ENCODE measurements around the gene AFF1. TPM values are rescaled to one million over a fixed set of nuclear protein-coding genes. Genes with fewer than 3 reads are reported as not detected.

Gene AFF1
- total RNA-seq, 1 experiment from 2014 or later, result 93.4 TPM

- CTCF ChIA-PET, result interaction anchor here (0.7 to 2.7 kb wide), 5 partner anchors 35 to 103 kb away, joined by 3 to 18 read pairs (median 4); partner anchors contain the start of gene AFF1
- peaks cover 81% of the 10 kb centered on the region for H3K4me1 Mint-ChIP-seq
Observed at GRCh38 chr4:87006426-87006675, 71.5 kb downstream of the AFF1 start.

GRCh38 chr4:87006676-87007527 is 72.1 kb downstream of the AFF1 start:
- H3K4me1 Mint-ChIP-seq, result peaks cover 81% of the 10 kb centered on the region
- H3K4me3 Mint-ChIP-seq, result peak overlapping the region; percentile 90
- CTCF ChIA-PET, result interaction anchor here (0.7 to 2.7 kb wide), 5 partner anchors 34 to 103 kb away, joined by 3 to 18 read pairs (median 4); partner anchors contain the start of gene AFF1
- no peaks in the 10 kb centered on the region for H3K9me3 Mint-ChIP-seq
- peak overlapping the region; percentile 96 for H3K27ac Mint-ChIP-seq
- ATAC-seq (peak; percentile 87), DNase-seq (ENCODE audit: low spot score) (peak; percentile 93)
- POLR2A ChIA-PET, result interaction anchor here (0.8 to 4.8 kb wide), 4 partner anchors 47 to 84 kb away, joined by 4 to 37 read pairs (median 9); partner anchors contain the start of gene AFF1
- H3K36me3 Mint-ChIP-seq, result no peaks in the 10 kb centered on the region
- H3K27me3 Mint-ChIP-seq (ENCODE audit: low read depth), result no peaks in the 10 kb centered on the region
- TF ChIP-seq ZNF671 (CRISPR knock-in tag; IDR thresholded peaks at IDR 0.05) (peak; percentile 84; the same call in 1 of the 2 replicates), RELA (CRISPR knock-in tag; IDR thresholded peaks at IDR 0.05; ENCODE audit: borderline replicate concordance) (no peak), E2F4 (CRISPR knock-in tag; IDR thresholded peaks at IDR 0.05; ENCODE audit: borderline replicate concordance, low read depth) (no peak), MLX (CRISPR knock-in tag; IDR thresholded peaks at IDR 0.05) (no peak), NR3C1 (CRISPR knock-in tag; conservative IDR thresholded peaks at IDR 0.05; ENCODE audit: low read depth) (no peak), ZNF423 (CRISPR knock-in tag; IDR thresholded peaks at IDR 0.05) (no peak), SOX15 (CRISPR knock-in tag; IDR thresholded peaks at IDR 0.05) (no peak), NR2C2 (CRISPR knock-in tag; IDR thresholded peaks at IDR 0.05) (no peak), FOXP1 (CRISPR knock-in tag; IDR thresholded peaks at IDR 0.05; ENCODE audit: borderline replicate concordance) (peak; percentile 17; the same call in 1 of the 2 replicates), EMX1 (CRISPR knock-in tag; IDR thresholded peaks at IDR 0.05) (0 out of 2 replicates have a peak, but pooled peaks have one; percentile 55)
- TF ChIP-seq, protein P1, sequence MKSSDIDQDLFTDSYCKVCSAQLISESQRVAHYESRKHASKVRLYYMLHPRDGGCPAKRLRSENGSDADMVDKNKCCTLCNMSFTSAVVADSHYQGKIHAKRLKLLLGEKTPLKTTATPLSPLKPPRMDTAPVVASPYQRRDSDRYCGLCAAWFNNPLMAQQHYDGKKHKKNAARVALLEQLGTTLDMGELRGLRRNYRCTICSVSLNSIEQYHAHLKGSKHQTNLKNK (CRISPR knock-in tag; IDR thresholded peaks at IDR 0.05), result peak; percentile 40; the same call in 1 of the 2 replicates
- TF ChIP-seq, protein P2, sequence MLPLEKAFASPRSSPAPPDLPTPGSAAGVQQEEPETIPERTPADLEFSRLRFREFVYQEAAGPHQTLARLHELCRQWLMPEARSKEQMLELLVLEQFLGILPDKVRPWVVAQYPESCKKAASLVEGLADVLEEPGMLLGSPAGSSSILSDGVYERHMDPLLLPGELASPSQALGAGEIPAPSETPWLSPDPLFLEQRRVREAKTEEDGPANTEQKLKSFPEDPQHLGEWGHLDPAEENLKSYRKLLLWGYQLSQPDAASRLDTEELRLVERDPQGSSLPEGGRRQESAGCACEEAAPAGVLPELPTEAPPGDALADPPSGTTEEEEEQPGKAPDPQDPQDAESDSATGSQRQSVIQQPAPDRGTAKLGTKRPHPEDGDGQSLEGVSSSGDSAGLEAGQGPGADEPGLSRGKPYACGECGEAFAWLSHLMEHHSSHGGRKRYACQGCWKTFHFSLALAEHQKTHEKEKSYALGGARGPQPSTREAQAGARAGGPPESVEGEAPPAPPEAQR (CRISPR knock-in tag; IDR thresholded peaks at IDR 0.05), result no peak

More at GRCh38 chr4:87006426-87006675, 71.5 kb downstream of the AFF1 start:
- no peak for DNase-seq (ENCODE audit: low spot score)
- no peaks in the 10 kb centered on the region for H3K36me3 Mint-ChIP-seq
- no peaks in the 10 kb centered on the region for H3K9me3 Mint-ChIP-seq
- ATAC-seq, result no peak
- TF ChIP-seq E2F5 (CRISPR knock-in tag; IDR thresholded peaks at IDR 0.05), result no peak
- TF ChIP-seq PREB (CRISPR knock-in tag; IDR thresholded peaks at IDR 0.05; ENCODE audit: borderline replicate concordance), result no peak
- no peak for TF ChIP-seq EMX1 (CRISPR knock-in tag; IDR thresholded peaks at IDR 0.05)
- no peak for TF ChIP-seq E2F1 (CRISPR knock-in tag; IDR thresholded peaks at IDR 0.05)
- TF ChIP-seq, protein P3, sequence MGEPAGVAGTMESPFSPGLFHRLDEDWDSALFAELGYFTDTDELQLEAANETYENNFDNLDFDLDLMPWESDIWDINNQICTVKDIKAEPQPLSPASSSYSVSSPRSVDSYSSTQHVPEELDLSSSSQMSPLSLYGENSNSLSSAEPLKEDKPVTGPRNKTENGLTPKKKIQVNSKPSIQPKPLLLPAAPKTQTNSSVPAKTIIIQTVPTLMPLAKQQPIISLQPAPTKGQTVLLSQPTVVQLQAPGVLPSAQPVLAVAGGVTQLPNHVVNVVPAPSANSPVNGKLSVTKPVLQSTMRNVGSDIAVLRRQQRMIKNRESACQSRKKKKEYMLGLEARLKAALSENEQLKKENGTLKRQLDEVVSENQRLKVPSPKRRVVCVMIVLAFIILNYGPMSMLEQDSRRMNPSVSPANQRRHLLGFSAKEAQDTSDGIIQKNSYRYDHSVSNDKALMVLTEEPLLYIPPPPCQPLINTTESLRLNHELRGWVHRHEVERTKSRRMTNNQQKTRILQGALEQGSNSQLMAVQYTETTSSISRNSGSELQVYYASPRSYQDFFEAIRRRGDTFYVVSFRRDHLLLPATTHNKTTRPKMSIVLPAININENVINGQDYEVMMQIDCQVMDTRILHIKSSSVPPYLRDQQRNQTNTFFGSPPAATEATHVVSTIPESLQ (CRISPR knock-in tag; IDR thresholded peaks at IDR 0.05), result no peak
- no peak for TF ChIP-seq CDX4 (CRISPR knock-in tag; IDR thresholded peaks at IDR 0.05; ENCODE audit: borderline replicate concordance)
- no peak for TF ChIP-seq ZNF671 (CRISPR knock-in tag; IDR thresholded peaks at IDR 0.05)
- TF ChIP-seq ZNF416 (CRISPR knock-in tag; IDR thresholded peaks at IDR 0.05), result no peak
- TF ChIP-seq ZNF423 (CRISPR knock-in tag; IDR thresholded peaks at IDR 0.05), result no peak
- TF ChIP-seq CREM (CRISPR knock-in tag; IDR thresholded peaks at IDR 0.05), result no peak
- peak overlapping the region; percentile 96 for H3K27ac Mint-ChIP-seq
- no peaks in the 10 kb centered on the region for H3K27me3 Mint-ChIP-seq (ENCODE audit: low read depth)
- POLR2A ChIA-PET, result interaction anchor here (0.6 to 4.8 kb wide), 5 partner anchors 8 to 117 kb away, joined by 3 to 37 read pairs (median 4); partner anchors contain the start of gene AFF1
- peak overlapping the region; percentile 90 for H3K4me3 Mint-ChIP-seq

All from WTC11 (cell line).